GM12872 (cell line): ENCODE measurements around the gene SORT1.

Experiments used
- CTCF ChIP-seq: IDR thresholded peaks from 3 replicates; pipeline ENCODE4 v1.5.1; 2011; ENCODE audit warnings: low read depth, mild to moderate bottlenecking, low read length, moderate library complexity; ENCODE audit not compliant: insufficient read depth

Gene SORT1

GRCh38 chr1:109395602-109396512 lies 1.9 kb downstream of the SORT1 start:
- TF ChIP-seq CTCF, result no peak

GRCh38 chr1:109394591-109395281 lies 3.0 kb downstream of the SORT1 start:
- no peak for TF ChIP-seq CTCF

GRCh38 chr1:109393617-109394233 lies 4.0 kb downstream of the SORT1 start:
- TF ChIP-seq CTCF, result no peak

GRCh38 chr1:109392788-109393616 lies 4.7 kb downstream of the SORT1 start:
- TF ChIP-seq CTCF, result no peak

GRCh38 chr1:109392037-109392787 lies 5.5 kb downstream of the SORT1 start:
- TF ChIP-seq CTCF, result no peak

GRCh38 chr1:109391626-109392025 lies 6.1 kb downstream of the SORT1 start:
- TF ChIP-seq CTCF, result no peak
